Loucy (cell line): ENCODE measurements around the gene CDC14A.
"Not testable (repeated sequence)": the region's sequence is repeated elsewhere in the genome, so short reads cannot be mapped to it uniquely, and the experiment has no call there.

Experiments
- H2AFZ ChIP-seq: fragments of 200-600 bp; sonication (generic); 2 replicates; pipeline ENCODE4 v1.6.0; 2016; ENCODE audit warnings: antibody characterized with exemption, mild to moderate bottlenecking, low read length, moderate library complexity
- H3F3A ChIP-seq: fragments of 200-600 bp; 2 replicates; pipeline ENCODE4 v1.6.0; 2016; ENCODE audit warnings: antibody characterized with exemption, low read depth, mild to moderate bottlenecking
- H3K27me3 ChIP-seq: fragments of 200-600 bp; sonication (generic); 2 replicates; pipeline ENCODE4 v1.6.1; 2014; ENCODE audit warnings: low read length, mild to moderate bottlenecking; ENCODE audit not compliant: insufficient read depth, poor library complexity, severe bottlenecking
- H3K36me3 ChIP-seq: fragments of 200-600 bp; sonication (generic); 2 replicates; pipeline ENCODE4 v1.6.1; 2016; ENCODE audit warnings: low read length; ENCODE audit not compliant: insufficient read depth
- H3K4me1 ChIP-seq: fragments of 200-600 bp; sonication (generic); 2 replicates; pipeline ENCODE4 v1.5.1; 2014; ENCODE audit warnings: low read length, mild to moderate bottlenecking; ENCODE audit not compliant: insufficient read depth, poor library complexity, severe bottlenecking
- H3K4me2 ChIP-seq: fragments of 200-600 bp; sonication (generic); 2 replicates; pipeline ENCODE4 v1.6.0; 2014; ENCODE audit warnings: antibody characterized with exemption, low read length, low read depth, mild to moderate bottlenecking; ENCODE audit not compliant: poor library complexity, severe bottlenecking
- H3K4me3 ChIP-seq: fragments of 200-600 bp; sonication (generic); 2 replicates; pipeline ENCODE4 v1.5.1; 2014; ENCODE audit warnings: low read length, mild to moderate bottlenecking, mixed read lengths; ENCODE audit not compliant: poor library complexity, severe bottlenecking
- H3K79me2 ChIP-seq: fragments of 200-600 bp; sonication (generic); 2 replicates; pipeline ENCODE4 v1.6.1; 2014; ENCODE audit warnings: low read length; ENCODE audit not compliant: insufficient read depth
- H3K9ac ChIP-seq: fragments of 200-600 bp; sonication (generic); 2 replicates; pipeline ENCODE4 v1.6.0; 2014; ENCODE audit warnings: mild to moderate bottlenecking, low read depth, low read length, moderate library complexity; ENCODE audit not compliant: poor library complexity, severe bottlenecking
- H3K9me2 ChIP-seq: fragments of 200-600 bp; sonication (generic); replicated peaks from 2 replicates; pipeline ENCODE4 v1.6.1; 2016; ENCODE audit warnings: low read depth, low read length, mixed read lengths
- H3K9me3 ChIP-seq: fragments of 200-600 bp; sonication (generic); 2 replicates; pipeline ENCODE4 v1.6.1; 2014; ENCODE audit warnings: mild to moderate bottlenecking, antibody characterized with exemption, low read length, low read depth; ENCODE audit not compliant: insufficient read depth
- H4K20me1 ChIP-seq: fragments of 200-600 bp; sonication (generic); 2 replicates; pipeline ENCODE4 v1.6.0; 2014; ENCODE audit warnings: antibody characterized with exemption, low read length, mild to moderate bottlenecking; ENCODE audit not compliant: insufficient read depth, poor library complexity, severe bottlenecking
- CTCF ChIP-seq: fragments of 200-600 bp; sonication (generic); conservative IDR thresholded peaks from 2 replicates; pipeline ENCODE4 v1.5.1; 2014; ENCODE audit warnings: mild to moderate bottlenecking, antibody characterized with exemption, low read length
- EZH2phosphoT487 ChIP-seq: fragments of 200-600 bp; IDR thresholded peaks from 2 replicates; pipeline ENCODE4 v1.6.1; 2018; ENCODE audit warnings: antibody characterized with exemption, mild to moderate bottlenecking, moderate library complexity, borderline replicate concordance

Gene CDC14A

GRCh38 chr1:100325415-100326324 is 26.6 kb upstream of the CDC14A start:
- Histone ChIP-seq H3K9me2 (no peaks in the 10 kb centered on the region), H3K4me3 (no peak overlapping the region), H3K9ac (no peak overlapping the region), H3K9me3 (no peaks in the 10 kb centered on the region), H3K27me3 (no peaks in the 10 kb centered on the region), H3K4me2 (no peak overlapping the region), H3K4me1 (no peaks in the 10 kb centered on the region), H4K20me1 (no peaks in the 10 kb centered on the region), H3K79me2 (no peaks in the 10 kb centered on the region), H3K36me3 (no peaks in the 10 kb centered on the region), H3F3A (no peaks in the 10 kb centered on the region), H2AFZ (no peak overlapping the region)
- TF ChIP-seq EZH2phosphoT487 (no peak), CTCF (no peak)

- H3F3A ChIP-seq, H3K9me3 ChIP-seq, H3K36me3 ChIP-seq, H3K9ac ChIP-seq, H4K20me1 ChIP-seq, H3K4me3 ChIP-seq, H3K4me2 ChIP-seq, H3K9me2 ChIP-seq, H2AFZ ChIP-seq, H3K4me1 ChIP-seq, H3K79me2 ChIP-seq, H3K27me3 ChIP-seq: not testable (repeated sequence)
Measured at GRCh38 chr1:100326325-100326670, 26.0 kb upstream of the CDC14A start.

GRCh38 chr1:100328133-100328532 is 24.2 kb upstream of the CDC14A start:
- H3F3A ChIP-seq = no peaks in the 10 kb centered on the region
- H3K9me3 ChIP-seq = no peaks in the 10 kb centered on the region
- no peak overlapping the region for H3K4me3 ChIP-seq
- no peaks in the 10 kb centered on the region for H3K4me1 ChIP-seq
- no peaks in the 10 kb centered on the region for H3K36me3 ChIP-seq
- no peak overlapping the region for H2AFZ ChIP-seq
- H3K27me3 ChIP-seq = no peaks in the 10 kb centered on the region
- TF ChIP-seq CTCF (no peak), EZH2phosphoT487 (no peak)
- H4K20me1 ChIP-seq = no peaks in the 10 kb centered on the region
- no peak overlapping the region for H3K9ac ChIP-seq
- H3K79me2 ChIP-seq = no peaks in the 10 kb centered on the region
- no peak overlapping the region for H3K4me2 ChIP-seq
- no peaks in the 10 kb centered on the region for H3K9me2 ChIP-seq

- H3F3A ChIP-seq, H3K79me2 ChIP-seq, H3K9me2 ChIP-seq, H4K20me1 ChIP-seq, H3K4me2 ChIP-seq, H3K9me3 ChIP-seq, H3K4me1 ChIP-seq, H3K4me3 ChIP-seq, H3K27me3 ChIP-seq, H3K9ac ChIP-seq, H3K36me3 ChIP-seq, H2AFZ ChIP-seq: not testable (repeated sequence)
Measured at GRCh38 chr1:100331146-100331545, 21.2 kb upstream of the CDC14A start.
